Measurements from ENCODE around the gene BAX.

Gene BAX

GRCh38 chr19:48963371-48964204 is 8.9 kb downstream of the BAX start:
- DNase-seq = peak; percentile 81

DNA sequence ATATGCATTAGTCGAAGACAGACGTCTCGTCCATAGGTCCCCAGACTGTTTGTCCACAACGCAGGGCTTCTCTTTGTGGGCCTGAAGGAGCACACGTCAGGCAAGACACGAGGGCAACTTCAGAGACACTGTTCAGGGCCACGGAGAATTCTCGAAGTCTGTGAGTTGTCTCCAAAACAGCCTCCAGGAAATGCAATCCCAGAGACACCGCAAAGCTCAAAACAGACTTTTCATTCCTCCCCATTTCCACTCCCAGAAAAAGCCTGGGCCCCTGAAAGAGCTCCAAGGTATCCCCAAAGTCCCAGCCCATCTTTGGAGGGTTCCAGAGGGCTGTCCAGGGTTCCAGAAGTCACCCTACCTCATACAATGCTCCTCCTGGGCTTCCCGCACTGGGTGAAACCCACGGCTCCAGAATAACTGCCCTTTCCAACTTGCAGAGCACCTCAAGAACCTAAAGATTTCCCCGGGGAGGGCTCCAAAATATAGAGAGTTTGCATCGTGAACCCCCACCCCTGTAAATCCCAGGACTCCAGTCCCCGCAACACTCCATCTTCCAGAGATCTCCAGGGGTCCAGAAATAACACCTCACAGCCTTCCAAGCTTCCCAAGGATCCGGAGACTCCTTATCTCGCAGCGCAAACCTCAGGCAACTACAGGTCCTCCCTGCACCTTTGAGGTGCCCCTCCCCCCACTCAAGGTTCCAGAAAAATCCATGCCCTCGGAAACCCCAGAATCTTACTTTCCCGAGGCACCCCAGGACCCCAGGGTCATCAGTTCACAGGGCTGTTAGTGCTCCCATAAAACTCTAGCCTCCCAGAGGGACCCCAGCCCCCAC is 9.7 kb downstream of the BAX start:
- no peak for DNase-seq

- DNase-seq = peak; percentile 98
These were observed 10.5 kb downstream of the BAX start, which contains the start of gene FTL for GRCh38 chr19:48965040-48965805. FTL (plus strand) TSS chr19:48965309; CDS start chr19:48965508, 199 bp downstream.

DNA sequence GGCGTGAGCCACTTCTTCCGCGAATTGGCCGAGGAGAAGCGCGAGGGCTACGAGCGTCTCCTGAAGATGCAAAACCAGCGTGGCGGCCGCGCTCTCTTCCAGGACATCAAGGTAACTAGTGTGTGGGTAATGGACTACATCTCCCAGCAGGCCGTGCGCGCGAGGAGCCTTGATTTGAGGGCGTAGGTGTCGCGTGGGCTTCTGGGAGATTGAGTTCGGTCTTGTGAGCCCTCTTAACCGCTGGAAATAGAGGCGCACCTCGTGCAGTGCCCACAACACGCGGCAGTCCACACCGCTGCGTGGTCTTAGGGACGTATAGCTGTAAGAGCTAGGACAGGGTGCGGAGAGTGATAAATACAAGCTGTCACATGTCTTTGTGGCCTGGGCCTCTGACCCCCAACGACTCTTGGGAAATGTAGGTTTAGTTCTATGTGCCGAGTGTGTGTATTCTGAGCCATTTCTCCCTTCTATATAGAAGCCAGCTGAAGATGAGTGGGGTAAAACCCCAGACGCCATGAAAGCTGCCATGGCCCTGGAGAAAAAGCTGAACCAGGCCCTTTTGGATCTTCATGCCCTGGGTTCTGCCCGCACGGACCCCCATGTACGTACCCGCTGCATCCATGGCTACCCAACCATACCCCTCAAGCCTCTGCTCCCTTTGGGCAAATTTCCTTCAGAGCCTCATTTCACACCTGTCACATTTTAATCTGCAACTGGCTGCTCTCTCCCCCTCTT is 11.3 kb downstream of the BAX start:
- peak; percentile 94 for DNase-seq

DNA sequence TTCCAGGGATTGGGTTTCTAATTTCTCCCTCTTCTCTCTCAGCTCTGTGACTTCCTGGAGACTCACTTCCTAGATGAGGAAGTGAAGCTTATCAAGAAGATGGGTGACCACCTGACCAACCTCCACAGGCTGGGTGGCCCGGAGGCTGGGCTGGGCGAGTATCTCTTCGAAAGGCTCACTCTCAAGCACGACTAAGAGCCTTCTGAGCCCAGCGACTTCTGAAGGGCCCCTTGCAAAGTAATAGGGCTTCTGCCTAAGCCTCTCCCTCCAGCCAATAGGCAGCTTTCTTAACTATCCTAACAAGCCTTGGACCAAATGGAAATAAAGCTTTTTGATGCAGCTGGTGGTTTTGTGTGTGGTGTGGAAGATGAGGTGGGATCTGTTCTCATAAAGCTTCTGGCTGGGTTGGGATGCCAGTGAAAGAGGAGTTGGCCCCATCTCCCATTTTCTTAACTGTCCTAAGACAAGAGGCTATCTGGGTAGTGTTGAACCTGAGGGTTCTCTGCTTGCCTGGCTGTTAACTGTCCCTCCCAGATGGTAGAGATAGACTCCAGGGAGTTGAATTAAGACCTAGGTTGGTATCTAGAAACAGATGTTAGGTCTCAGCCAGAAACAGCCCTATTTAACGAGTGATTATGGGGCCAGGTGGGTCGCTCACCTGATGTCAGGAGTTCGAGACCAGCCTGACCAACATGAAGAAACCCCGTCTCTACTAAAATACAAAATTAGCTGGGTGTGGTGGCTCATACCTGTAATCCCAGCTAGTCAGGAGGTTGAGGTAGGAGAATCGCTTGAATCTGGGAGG is 12.1 kb downstream of the BAX start:
- no peak for DNase-seq

DNA sequence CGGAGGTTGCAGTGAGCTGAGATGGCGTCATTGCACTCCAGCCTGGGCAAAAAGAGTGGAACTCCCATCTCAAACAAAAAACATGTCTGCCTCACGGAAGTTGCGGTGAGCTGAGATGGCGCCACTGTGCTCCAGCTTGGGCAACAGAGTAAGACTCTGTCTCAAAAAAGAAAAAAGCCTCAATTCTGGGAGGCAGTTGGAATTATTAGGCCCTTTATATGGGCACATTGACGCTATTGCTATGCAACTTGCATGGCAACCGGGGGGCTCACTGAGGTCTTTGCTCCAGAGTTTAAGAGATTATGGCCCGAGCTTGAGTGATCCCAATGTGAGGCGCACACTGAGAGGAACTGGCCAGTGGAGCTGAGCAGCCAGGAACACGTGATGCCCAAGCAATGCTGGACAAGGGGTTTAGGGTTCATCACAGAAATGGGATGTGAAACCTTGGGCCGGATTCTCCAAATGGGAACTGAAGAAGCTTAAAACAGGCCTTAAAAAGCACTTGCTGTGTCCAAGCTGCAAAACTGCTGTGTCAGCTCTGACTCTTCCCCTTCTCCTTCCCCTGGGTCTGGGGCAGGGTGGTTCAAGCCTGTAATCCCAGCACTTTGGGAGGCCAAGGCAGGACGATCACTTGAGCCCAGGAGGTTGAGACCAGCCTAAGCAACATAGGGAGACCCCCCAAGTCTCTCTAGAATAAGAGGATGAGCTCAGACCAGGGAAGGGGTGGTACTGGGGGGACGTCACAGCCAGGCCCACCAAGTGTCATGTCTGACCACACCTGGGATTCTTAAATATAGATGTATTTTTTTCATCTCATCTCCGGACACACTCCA is 12.9 kb downstream of the BAX start:
- no peak for DNase-seq

GRCh38 chr19:48968179-48968661 is 13.5 kb downstream of the BAX start:
- no peak for DNase-seq

DNA sequence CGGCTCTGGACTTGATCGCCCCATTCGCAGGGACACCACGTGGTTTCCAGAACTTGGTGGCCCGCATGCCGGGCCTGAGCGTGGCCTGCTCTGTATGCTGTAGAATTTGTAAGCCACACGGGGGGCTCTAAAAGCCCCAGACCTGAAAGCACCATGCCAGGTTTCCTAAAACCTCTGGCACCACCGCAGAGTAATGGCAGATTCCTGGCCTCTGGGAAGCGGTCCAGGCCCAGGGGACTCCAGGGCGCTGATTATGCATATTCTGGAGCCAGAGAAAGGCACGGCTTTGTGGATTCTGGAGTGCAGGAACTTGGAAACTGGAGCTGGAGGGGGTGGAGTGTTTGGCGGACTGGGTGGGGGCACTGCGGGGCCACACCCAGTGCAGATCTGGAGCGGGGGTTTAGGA is 14.1 kb downstream of the BAX start:
- no peak for DNase-seq

- DNase-seq = no peak
These were observed 14.8 kb downstream of the BAX start for GRCh38 chr19:48969276-48970138.

- DNase-seq = no peak
These were observed 15.6 kb downstream of the BAX start for GRCh38 chr19:48970139-48970766.

GRCh38 chr19:48970923-48971395 is 16.3 kb downstream of the BAX start:
- DNase-seq = peak; percentile 81

DNA sequence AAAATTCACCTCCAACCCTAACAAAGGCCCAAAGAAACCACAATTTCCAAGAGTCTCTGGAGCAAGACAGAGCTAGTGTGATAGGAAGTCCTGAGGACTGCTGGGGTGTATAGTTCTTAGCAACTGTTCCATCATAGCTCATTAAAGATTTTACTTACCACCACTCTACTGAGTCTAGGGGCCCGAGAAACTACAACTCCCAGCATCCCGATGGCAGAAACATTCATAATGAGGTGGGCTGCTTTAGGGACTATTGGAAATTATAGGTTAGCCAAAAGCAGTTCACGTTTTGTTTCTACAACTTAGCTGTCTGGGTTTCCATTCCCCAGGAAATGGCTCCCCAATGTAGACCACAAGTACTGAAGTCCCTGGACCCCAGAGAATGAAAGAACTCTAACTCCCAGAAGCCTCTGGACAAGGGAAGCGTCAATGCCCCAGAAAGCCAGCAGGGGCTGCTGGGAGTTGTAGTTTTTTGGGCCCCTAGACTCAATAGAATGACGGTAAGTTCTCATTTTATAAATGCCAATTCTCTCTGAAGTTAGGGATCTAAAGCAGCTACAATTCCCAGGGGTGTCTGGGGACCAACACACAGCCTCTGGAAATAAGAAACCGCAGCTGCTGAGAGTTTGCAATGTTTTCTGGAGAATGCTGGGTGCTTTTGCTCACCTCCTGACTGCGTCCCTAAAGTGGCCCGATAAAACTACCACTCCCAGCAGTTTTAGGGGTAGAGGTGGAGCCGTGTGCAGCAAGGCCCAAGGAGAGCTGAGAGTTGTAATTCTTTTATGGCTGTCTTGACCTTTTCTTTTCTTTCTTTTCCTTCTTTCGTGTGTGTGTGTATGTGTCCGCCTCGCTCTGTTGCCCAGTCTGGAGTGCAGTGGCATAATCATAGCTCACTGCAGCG is 21.5 kb downstream of the BAX start:
- no peak for DNase-seq

DNA sequence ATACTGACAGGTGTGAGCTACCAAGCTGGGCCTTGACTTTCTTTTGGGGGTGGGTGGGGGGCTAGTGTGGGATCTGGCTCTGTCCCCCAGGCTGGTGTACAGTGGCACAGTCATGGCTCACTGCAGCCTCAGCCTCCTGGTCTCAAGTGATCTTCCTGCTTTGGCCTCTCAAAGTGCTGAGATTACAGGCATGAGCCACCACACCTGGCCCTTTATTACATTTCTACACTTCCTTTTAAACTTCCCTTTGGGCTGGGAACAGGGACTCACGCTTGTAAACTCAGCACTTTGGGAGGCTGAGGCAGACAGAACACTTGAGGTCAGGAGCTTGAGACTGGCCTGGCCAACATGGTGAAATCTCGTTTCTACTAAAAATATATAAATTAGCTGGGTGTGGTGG is 22.4 kb downstream of the BAX start:
- no peak for DNase-seq

GRCh38 chr19:48982280-48982679 is 27.6 kb downstream of the BAX start:
- DNase-seq = no peak

DNA sequence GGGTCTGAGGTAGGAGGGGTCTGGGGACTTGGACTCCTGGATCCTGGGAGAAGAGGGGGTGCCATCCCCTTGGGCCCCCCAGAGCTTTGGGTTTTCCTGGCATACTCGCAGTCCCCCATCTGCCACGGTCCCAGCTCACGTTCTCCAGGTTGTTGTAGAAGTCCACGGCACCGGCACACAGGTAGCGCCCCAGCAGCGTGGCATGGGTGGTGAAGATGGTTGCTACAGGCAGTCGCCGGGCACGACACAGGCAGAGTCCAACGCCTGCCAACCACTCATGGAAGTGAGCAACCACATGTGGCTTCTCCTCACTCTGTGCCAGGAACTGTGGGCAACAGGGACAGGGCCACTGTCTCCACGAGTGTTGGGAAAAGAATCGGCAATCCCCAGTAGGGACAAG is 31.0 kb downstream of the BAX start:
- DNase-seq = no peak

DNA sequence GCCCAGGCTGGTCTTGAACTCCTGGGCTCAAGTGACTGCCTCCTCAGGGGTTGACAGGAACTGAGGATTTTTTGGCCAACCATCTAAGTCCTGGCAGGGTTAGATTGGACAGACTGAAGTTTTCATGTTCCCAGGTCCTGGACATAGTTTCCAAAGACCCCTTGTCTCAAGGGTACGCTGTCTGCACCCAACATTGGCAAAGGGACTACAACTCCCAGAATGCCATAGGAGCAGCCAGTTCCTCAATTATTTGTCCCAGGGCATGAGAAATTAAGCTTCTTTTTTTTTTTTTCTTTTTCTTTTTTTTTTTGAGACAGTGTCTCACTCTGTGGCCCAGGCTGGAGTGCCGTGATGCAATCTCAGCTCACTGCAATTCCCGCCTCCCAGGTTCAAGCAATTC is 31.5 kb downstream of the BAX start:
- no peak for DNase-seq

GRCh38 chr19:48987323-48987722 is 32.6 kb downstream of the BAX start:
- no peak for DNase-seq

GRCh38 chr19:48988286-48988685 is 33.6 kb downstream of the BAX start:
- no peak for DNase-seq
